ENCODE measurements around the gene CNN2. TPM values are rescaled to one million over a fixed set of nuclear protein-coding genes. Genes with fewer than 3 reads are reported as not detected.

CNN2 gene
- 522 and 551 TPM in 2 replicates for total RNA-seq (2021; fragmentation: NEBNext Ultra II Directional; extraction: Animal tissue kit (Norgen Biotek cat#: 25700))
- 189 and 349 TPM in 2 replicates for polyA plus RNA-seq (2011; rRNA removed)
- polyA plus RNA-seq (2011; cell fraction: cytosol; rRNA removed), result 238 TPM
- polyA plus RNA-seq (2011; cell fraction: nucleus; rRNA removed), result 235 TPM
- polyA plus RNA-seq (2012, experiment 1 of 2), result 294 to 464 TPM (median 423 TPM) in 4 replicates
- 443 TPM for polyA plus RNA-seq (2012, experiment 2 of 2)
- 346 TPM for polyA plus RNA-seq (2013, experiment 1 of 2)
- polyA plus RNA-seq (2013, experiment 2 of 2), result 345 TPM
- polyA minus RNA-seq (2011; rRNA and poly(A)+ RNA removed), result 314 and 396 TPM in 2 replicates
- 453 TPM for polyA minus RNA-seq (2011; cell fraction: cytosol; rRNA and poly(A)+ RNA removed)
- polyA minus RNA-seq (2011; cell fraction: nucleus; rRNA and poly(A)+ RNA removed), result 127 TPM
- long read RNA-seq, experiment 1, transcript CNN2-201 (7 exons, 2,179 nt), result minor isoform, 28 of 270 reads
- long read RNA-seq, experiment 1, transcript CNN2-206 (1 exons, 2,266 nt), result major isoform, 149 of 270 reads
- long read RNA-seq, experiment 1, partial matches to known transcripts, result 83 of 270 reads
- long read RNA-seq, experiment 1, other reads (novel, unspliced or antisense), result 6 of 270 reads
- long read RNA-seq, experiment 2, transcript CNN2-206 (1 exons, 2,266 nt), result minor isoform, 21 of 148 reads
- long read RNA-seq, experiment 2, transcript CNN2-201 (7 exons, 2,179 nt), result major isoform, 113 of 148 reads
- long read RNA-seq, experiment 2, partial matches to known transcripts, result 3 of 148 reads
- long read RNA-seq, experiment 2, other reads (novel, unspliced or antisense), result 8 of 148 reads

DNA sequence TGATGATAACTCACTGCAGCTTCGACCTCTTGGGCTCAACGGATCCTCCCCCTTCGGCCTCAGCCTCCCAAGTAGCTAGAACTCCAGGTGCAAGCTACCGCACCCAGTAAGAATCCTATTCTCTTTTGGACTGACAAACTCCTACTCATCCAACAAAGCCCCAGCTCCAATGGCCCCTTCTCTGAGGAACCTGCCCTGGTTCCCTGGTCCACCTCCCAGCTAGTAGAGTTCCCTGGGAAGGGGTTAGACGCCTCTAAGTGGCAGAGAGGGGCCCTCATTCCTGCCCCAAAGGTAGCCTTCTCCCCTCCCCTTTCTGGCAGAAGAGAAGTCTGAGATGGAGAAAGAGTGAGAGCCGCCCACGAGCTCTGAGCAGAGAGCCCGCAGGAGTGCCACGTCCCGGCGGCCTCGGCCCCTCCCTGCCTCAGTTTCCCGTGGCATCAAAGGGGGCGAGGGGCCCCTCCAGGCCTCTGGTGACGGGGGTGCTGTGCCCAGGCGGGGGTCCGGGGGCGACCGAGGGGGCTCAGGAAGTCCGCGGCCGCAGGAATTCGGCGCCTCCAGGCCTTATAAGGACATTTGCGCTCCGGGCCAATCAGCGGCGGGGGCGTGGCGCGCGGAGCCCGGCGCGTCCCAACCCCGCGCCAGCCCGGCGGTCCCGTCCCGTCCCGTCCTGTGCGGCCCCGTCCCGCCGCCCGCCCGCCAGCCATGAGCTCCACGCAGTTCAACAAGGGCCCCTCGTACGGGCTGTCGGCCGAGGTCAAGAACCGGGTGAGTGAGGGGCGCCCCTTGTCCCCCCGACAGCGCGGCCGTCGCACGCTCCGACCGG lies at the start of gene CNN2:
Gene CNN2, plus strand, starts transcription at position 649 of the 823 bp plus-strand sequence. Its CDS starts 54 bp downstream, at position 703.
- Histone ChIP-seq H3K27me3 (replicated peaks in 1 of 4; ENCODE audit: control insufficient read depth in 3 of 4, extremely low read depth in 1 of 4, insufficient read depth in 3 of 4, low read length in 3 of 4) (no peaks in the 10 kb centered on the region), H3K4me2 (ENCODE audit: insufficient read depth in 1 of 2, low read depth in 2 of 2, low read length in 2 of 2) (peak within 1 kb of the TSS; percentile 73 to 87), H3K79me1 (ENCODE audit: low read depth, low read length) (no peaks in the 10 kb centered on the region), H3K36me3 (ENCODE audit: control insufficient read depth in 2 of 4, insufficient read depth in 4 of 4, low read length in 3 of 4) (peaks cover 2 to 9% (median 5%) of the 10 kb centered on the region in 4 experiments; a peak in 4 of 8 replicates), H3K79me2 (ENCODE audit: control insufficient read depth in 1 of 2, insufficient read depth in 2 of 2, low read length in 2 of 2) (peaks cover 3 to 42% of the 10 kb centered on the region in 2 experiments; a peak in 3 of 4 replicates), H2AK5ac (ENCODE audit: low read depth, low read length) (no peak within 1 kb of the TSS), H3K9ac (replicated peaks in 1 of 4; ENCODE audit: extremely low read depth in 1 of 4, low read depth in 3 of 4, low read length in 3 of 4) (peak within 1 kb of the TSS; percentile 89 to 99 (median 96)), H2BK5ac (ENCODE audit: low read depth, low read length) (peak within 1 kb of the TSS; percentile 85), H3K9me3 (ENCODE audit: insufficient read depth in 2 of 2, low read depth in 1 of 2, low read length in 1 of 2) (no peaks in the 10 kb centered on the region), H3K23ac (ENCODE audit: insufficient read length) (peak within 1 kb of the TSS; percentile 92), H4K5ac (ENCODE audit: insufficient read length, low read depth, low read length) (peak within 1 kb of the TSS; percentile 98), H3K27ac (ENCODE audit: low read depth, low read length) (peak within 1 kb of the TSS; percentile 94), H4K20me1 (replicated peaks in 1 of 2; ENCODE audit: control insufficient read depth in 1 of 2, insufficient read depth in 2 of 2, low read length in 2 of 2) (peaks cover 8 to 10% of the 10 kb centered on the region in 2 experiments), H4K91ac (replicated peaks; ENCODE audit: insufficient read length, low read length) (peak within 1 kb of the TSS; percentile 74), H3K23me2 (ENCODE audit: low read depth, low read length) (peaks cover 12% of the 10 kb centered on the region), H2BK20ac (ENCODE audit: low read length) (peak within 1 kb of the TSS; percentile 93; the same call in 1 of the 2 replicates), H3K56ac (replicated peaks; ENCODE audit: insufficient read length, low read depth, low read length) (peak within 1 kb of the TSS; percentile 86), H2BK12ac (ENCODE audit: low read depth, low read length) (peak within 1 kb of the TSS; percentile 80; the same call in 1 of the 2 replicates), H3K14ac (ENCODE audit: insufficient read length) (peak within 1 kb of the TSS; percentile 63), H3K4me1 (replicated peaks in 1 of 4; ENCODE audit: control insufficient read depth in 3 of 4, insufficient read depth in 4 of 4, low read length in 3 of 4) (peaks cover 0 to 9% (median 4%) of the 10 kb centered on the region in 4 experiments; a peak in 5 of 7 replicates), H2BK15ac (ENCODE audit: low read length) (peak within 1 kb of the TSS; percentile 92; the same call in 1 of the 2 replicates), H3K4me3 (ENCODE audit: extremely low read depth in 1 of 4, insufficient read depth in 2 of 4, low read depth in 3 of 4, low read length in 4 of 4) (peak within 1 kb of the TSS; percentile 85 to 99 (median 96)), H2BK120ac (replicated peaks; ENCODE audit: low read depth, low read length) (peak within 1 kb of the TSS; percentile 54), H2AFZ (ENCODE audit: low read length) (no peak within 1 kb of the TSS), H4K8ac (ENCODE audit: extremely low read depth, insufficient read depth, low read length) (peak within 1 kb of the TSS; percentile 97; the same call in 1 of the 2 replicates), H3K18ac (ENCODE audit: extremely low read depth, low read length) (peak within 1 kb of the TSS; percentile 90), H3K4ac (replicated peaks; ENCODE audit: insufficient read length, low read depth, low read length) (peak within 1 kb of the TSS; percentile 44)
- 6% methylated on average over 36 of the region's 63 CpGs; no CpG with 5 or more reads in 1 of the 2 experiments for WGBS, 2 experiments (ENCODE audit: extremely low coverage in 1 of 2, insufficient coverage in 1 of 2, insufficient read length in 1 of 2, insufficient replicate concordance in 2 of 2, low coverage in 1 of 2, low lambda C conversion rate in 2 of 2, missing lambda C conversion rate in 1 of 2)
- FAIRE-seq (no peak), DNase-seq (ENCODE audit: low read depth in 1 of 2, low spot score in 2 of 2) (peak in 1 of 2 experiments; percentile 92)
- ChIA-PET POLR2A (ENCODE audit: partially characterized antibody) (interaction anchor here (0.5 to 12.8 kb wide), 47 partner anchors 8 to 1516 kb away, joined by 3 to 509 read pairs (median 4); partner anchors contain the start of genes ABCA7, ARHGAP45, ATP5F1D and CIRBP), CTCF (ENCODE audit: partially characterized antibody) (interaction anchor here (0.7 to 1.8 kb wide), 10 partner anchors 9 to 240 kb away, joined by 3 to 6 read pairs (median 3); no protein-coding TSS in a partner anchor)
- TF ChIP-seq CHD2 (IDR thresholded peaks at IDR 0.05; ENCODE audit: low read length) (no peak; the same call in 1 of the 2 replicates), TBP (IDR thresholded peaks at IDR 0.05; ENCODE audit: low read depth, low read length) (no peak; the same call in 1 of the 2 replicates), ASH2L (IDR thresholded peaks at IDR 0.05; ENCODE audit: low read length) (no peak), GTF2F1 (IDR thresholded peaks at IDR 0.05; ENCODE audit: borderline replicate concordance, low read depth, low read length) (no peak), SP2 (IDR thresholded peaks at IDR 0.05; ENCODE audit: low read length) (no peak), SIX5 (IDR thresholded peaks at IDR 0.05; ENCODE audit: low read depth, low read length) (no peak), CEBPB (IDR thresholded peaks at IDR 0.05; ENCODE audit: low read depth, low read length) (no peak), CBX5 (IDR thresholded peaks at IDR 0.05; ENCODE audit: low read depth, low read length) (no peak)

All from H1 (cell line).